ENCODE data around the gene ZSWIM5.

ZSWIM5 gene

GRCh38 chr1:44976252-44976651 is 230.2 kb downstream of the ZSWIM5 start:
- no peak for TF ChIP-seq CTCF (IDR thresholded peaks at IDR 0.05; ENCODE audit: extremely low read depth, missing control alignments)
- no peak for DNase-seq (ENCODE audit: low spot score)

GRCh38 chr1:44973645-44974044 is 232.8 kb downstream of the ZSWIM5 start:
- no peak for TF ChIP-seq CTCF (IDR thresholded peaks at IDR 0.05; ENCODE audit: extremely low read depth, missing control alignments)

GRCh38 chr1:44970317-44970716 is 236.1 kb downstream of the ZSWIM5 start:
- DNase-seq (ENCODE audit: low spot score) = no peak
- TF ChIP-seq CTCF (IDR thresholded peaks at IDR 0.05; ENCODE audit: extremely low read depth, missing control alignments) = no peak

More at GRCh38 chr1:44973645-44974044, 232.8 kb downstream of the ZSWIM5 start:
- DNase-seq (ENCODE audit: low spot score) = no peak

Data from GM20000 (cell line).